NB4 (cell line): Measurements from ENCODE around the gene MAP1LC3C.

ENCODE experiments used
- MYC ChIP-seq: IDR thresholded peaks from 2 replicates; pipeline ENCODE4 v1.6.1; 2011; ENCODE audit warnings: low read depth, low read length
- POLR2A ChIP-seq: IDR thresholded peaks from 2 replicates; pipeline ENCODE4 v1.6.1; 2011; ENCODE audit warnings: mild to moderate bottlenecking; ENCODE audit not compliant: insufficient read length; ENCODE audit errors: extremely low read depth
- TF ChIP-seq, protein P1 (sequence below): IDR thresholded peaks from one replicate; pipeline ENCODE4 v1.5.1; 2012; ENCODE audit warnings: low read depth, low read length
- TF ChIP-seq, protein P2 (sequence below): IDR thresholded peaks from 2 replicates; pipeline ENCODE4 v1.6.1; 2011; ENCODE audit warnings: low read depth, low read length

DNA sequence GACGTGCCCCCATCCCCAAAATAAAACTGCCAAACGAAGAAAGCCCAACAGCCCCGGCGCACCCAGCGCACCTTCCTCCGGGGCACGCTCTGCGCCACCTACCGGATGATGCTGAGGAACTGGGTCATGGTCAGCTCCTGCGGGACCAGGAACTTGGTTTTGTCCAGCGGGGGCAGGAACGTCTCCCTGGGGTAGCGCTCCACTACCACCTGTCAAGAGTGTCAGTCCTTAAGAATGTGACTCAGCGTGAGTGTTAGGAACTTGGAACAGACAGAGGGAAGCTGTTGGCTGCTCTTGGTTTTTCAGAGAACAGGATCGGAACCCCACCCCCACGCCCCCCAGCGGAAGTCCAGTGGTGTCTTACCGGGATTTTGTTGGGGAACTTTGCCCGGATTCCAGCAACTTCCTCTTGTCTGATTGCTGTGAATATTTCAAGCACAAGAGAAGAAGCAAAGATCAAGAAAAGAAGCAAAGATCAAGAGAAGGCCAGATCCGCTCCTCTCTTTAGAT is 431 bp downstream of the MAP1LC3C start:
- TF ChIP-seq POLR2A (no peak), MYC (no peak)
- TF ChIP-seq, protein P1, sequence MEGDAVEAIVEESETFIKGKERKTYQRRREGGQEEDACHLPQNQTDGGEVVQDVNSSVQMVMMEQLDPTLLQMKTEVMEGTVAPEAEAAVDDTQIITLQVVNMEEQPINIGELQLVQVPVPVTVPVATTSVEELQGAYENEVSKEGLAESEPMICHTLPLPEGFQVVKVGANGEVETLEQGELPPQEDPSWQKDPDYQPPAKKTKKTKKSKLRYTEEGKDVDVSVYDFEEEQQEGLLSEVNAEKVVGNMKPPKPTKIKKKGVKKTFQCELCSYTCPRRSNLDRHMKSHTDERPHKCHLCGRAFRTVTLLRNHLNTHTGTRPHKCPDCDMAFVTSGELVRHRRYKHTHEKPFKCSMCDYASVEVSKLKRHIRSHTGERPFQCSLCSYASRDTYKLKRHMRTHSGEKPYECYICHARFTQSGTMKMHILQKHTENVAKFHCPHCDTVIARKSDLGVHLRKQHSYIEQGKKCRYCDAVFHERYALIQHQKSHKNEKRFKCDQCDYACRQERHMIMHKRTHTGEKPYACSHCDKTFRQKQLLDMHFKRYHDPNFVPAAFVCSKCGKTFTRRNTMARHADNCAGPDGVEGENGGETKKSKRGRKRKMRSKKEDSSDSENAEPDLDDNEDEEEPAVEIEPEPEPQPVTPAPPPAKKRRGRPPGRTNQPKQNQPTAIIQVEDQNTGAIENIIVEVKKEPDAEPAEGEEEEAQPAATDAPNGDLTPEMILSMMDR = peak; percentile 51
- TF ChIP-seq, protein P2, sequence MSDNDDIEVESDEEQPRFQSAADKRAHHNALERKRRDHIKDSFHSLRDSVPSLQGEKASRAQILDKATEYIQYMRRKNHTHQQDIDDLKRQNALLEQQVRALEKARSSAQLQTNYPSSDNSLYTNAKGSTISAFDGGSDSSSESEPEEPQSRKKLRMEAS = no peak
